HG03432 (cell line): Measurements from ENCODE around the gene KRTAP19-7.

Source experiments
- ATAC-seq: cut with Tn5 transposase; IDR thresholded peaks from one replicate; pipeline ENCODE4 v1.9.1; 2021; ENCODE audit warnings: mild to moderate bottlenecking, moderate library complexity; ENCODE audit not compliant: unreplicated experiment

The KRTAP19-7 gene, protein sequence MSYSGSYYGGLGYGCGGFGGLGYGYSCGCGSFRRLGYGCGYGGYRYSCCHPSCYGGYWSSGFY

DNA sequence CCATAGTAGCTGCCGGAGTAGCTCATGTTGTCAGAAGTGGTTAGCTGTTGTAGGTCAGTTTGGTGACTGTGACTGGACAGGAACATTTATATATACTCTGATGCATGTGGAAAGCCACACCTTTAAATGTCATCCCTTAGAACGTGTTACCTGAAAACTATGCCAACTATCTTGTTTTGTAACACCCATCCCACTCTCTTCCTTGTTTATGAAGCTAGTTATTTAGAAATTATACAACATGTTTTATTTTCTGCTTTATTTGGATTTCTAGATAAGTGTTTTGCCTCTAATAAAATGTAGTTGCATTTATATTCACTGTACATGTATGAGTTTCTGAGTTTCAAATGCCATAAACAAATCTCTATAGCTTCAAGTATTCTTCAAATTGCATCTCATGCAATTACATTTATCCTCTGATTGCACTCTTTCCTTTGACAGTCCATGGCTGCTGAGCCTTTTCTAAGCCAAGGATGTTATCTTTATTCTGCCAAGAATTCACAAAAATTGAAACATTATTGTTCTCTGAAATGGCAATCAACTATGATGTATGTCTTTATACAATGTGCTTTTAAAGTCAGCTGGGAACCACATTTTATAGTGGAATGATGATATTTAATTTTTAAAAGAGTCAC lies at the start of gene KRTAP19-7:
TSS of gene KRTAP19-7 (minus strand) at position 51 of the 632 bp plus-strand sequence. CDS start at position 26, 25 bp downstream.
- no peak for ATAC-seq

DNA sequence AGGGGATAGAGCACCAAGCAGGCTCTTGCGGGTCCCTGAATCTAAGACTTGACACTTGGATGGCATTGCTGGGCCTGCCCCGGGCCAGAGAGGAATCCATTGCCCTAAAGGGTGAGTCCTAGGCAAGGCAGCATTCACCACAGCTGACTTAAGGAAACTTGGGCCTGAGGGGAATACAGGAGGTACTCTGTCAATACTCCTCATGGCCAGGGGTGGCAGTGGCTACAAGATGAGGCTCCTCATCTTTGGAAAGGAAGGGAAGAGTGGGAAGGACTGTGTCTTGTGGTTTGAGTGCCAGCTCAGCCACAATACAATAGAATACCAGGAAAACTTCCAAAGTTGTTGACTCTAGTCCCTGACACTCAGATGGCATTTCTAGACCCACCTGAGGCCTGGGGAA lies 44.9 kb upstream of the KRTAP19-7 start:
- no peak for ATAC-seq

DNA sequence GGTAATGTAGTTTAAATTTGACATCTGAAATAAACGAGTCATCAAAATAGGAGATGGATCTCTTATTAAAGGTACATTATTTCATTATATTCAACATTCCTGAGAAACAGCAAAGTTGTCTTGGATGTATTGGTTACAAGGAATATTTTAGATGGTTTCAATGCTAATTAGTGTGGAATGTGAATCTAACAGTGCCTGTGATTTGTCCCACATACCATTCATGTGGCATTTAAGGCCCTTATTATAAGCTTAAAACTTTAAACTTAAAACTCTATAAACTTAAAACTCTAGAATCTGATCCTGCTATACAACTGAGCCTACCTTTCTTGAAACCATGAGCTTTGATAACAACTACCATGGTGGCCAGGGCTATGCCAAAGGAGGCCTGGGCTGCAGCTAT lies 39.7 kb upstream of the KRTAP19-7 start, which contains the start of gene KRTAP22-1:
TSS of gene KRTAP22-1 (plus strand) at position 301 of the 400 bp plus-strand sequence.
- no peak for ATAC-seq

DNA sequence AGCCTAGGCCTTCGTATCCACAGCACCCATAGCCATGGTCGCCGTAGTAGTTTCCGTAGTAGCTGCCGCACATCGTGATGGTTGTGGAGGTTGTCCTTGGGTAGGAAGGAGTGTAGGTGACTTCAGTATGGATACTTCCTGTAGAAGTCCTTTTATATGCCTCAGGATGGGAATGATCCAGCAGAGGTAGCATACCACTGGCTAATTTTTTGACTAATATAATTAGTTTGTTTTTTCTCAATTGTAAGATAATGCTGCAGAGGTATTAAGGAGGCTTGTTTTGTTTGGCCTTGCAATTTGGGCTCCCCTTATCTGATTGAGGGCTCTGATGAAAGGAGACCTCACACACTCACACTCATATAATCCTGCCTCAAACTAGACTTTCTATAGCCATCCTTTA lies 37.7 kb upstream of the KRTAP19-7 start, which contains the start of gene KRTAP6-2:
TSS of gene KRTAP6-2 (minus strand) at position 101 of the 400 bp plus-strand sequence. CDS start at position 73, 28 bp downstream.
- ATAC-seq = no peak

DNA sequence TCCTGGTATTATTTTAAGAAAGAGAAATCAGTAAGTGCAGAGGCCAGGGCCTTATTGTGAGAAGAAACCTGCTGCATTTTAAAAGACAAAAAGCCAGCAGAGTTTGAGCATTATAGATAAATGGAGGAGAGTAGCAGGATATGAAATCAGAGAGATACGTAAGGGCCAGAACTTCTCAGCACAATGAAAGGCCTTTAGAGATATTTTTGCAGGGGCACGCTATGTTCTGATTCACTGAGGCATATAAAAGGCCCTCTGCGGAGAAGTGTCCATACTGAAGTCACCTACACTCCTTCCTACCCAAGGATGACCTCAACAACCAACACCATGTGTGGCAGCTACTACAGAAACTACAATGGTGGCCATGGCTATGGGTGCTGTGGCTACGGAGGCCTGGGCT lies 31.0 kb upstream of the KRTAP19-7 start, which contains the start of gene KRTAP6-3:
TSS of gene KRTAP6-3 (plus strand) at position 301 of the 400 bp plus-strand sequence. CDS start at position 307, 6 bp downstream.
- ATAC-seq = no peak

DNA sequence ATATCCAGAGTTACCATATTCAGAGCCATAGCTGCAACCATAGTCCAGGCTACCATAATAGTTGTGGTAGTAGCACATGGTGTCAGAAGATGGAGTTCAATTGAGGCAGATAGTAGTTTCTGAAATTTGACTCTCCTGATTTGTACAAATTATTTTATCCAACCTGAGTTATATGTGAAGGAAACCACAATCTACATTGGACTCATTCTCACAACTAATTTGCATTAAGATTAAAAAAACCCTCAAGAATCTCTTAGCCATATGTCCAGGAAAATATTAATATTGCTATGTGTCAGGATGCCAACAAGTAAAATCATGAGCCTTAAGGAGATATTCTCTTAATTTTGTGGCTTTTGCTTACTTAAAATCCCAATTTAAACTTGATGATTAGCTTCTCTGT lies 29.2 kb upstream of the KRTAP19-7 start, which contains the start of gene KRTAP22-2:
TSS of gene KRTAP22-2 (minus strand) at position 101 of the 400 bp plus-strand sequence.
- no peak for ATAC-seq

DNA sequence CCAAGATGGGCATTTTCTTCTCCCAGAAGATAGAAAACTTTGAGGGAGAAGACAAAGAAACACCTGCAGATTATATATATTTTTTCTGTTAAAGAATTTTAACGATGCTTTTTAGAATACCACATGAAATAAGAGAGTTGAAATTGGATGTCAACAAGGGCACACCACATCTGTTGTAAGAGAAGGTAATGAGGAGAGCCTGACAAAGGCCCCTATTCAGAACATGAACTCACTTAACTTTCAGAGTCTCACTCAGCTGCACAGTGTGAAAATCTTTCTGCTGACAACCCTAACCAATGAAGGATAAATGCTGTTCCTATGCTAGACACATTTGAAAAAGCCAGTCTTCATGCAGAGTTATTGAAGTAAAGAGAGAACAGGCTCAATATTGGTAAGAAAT lies 21.8 kb upstream of the KRTAP19-7 start:
- ATAC-seq = no peak

DNA sequence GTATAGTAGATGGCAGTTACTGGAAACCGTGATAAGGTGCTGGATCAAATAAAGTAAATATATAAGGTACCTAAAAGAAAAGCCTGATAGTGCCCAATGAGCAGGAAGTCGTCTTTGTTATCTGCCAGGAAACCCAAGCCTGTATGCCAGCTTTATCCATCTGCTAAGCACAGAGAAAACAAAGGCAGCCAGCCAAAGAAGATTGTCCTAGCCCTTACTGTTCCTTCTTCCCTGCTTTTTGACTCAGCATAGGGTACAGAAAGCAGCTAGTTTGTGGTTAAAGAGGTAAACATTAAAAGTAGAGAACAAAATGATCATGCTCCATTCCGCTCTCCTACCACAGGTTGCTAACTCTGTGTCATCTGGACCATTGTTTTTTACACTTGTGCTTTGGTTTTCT lies 19.0 kb upstream of the KRTAP19-7 start:
- ATAC-seq = no peak

DNA sequence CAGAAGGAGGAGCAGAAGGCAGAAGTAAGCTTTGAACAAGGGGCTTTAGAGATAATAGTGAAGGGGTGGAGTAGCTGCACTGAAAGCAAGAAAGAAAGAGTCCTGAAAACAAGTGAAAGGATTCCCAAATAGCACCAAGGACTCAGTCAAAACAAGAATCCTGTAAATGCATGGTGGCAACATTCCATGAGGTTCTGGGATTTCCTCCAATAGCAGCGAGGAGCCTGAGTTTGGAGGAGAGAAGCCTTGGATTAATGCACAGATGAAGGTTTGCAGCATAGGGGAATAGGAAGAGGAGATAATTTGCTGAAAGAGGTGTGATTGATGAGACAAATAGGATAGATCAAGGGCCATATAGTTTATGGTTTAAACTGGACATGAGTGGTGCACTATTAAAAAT lies 18.2 kb upstream of the KRTAP19-7 start:
- ATAC-seq = no peak

DNA sequence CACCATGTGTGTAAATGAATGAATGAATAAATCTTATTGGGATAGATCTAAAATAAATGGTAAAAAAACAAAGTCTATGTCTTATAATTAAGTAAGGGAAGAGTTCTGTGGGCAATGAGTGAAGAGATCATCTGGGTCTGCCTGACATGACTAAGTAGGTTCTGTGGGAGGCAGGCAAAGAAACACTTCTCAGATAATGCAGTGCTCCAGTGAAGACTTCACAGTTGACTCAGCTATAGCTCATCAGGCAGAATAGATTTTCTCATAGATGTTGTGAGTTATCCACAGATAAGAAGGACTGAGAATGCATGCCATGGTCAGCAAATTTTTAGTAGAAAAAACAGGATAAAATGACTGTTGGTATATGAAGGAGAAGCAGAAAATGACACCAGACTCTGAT lies 16.7 kb upstream of the KRTAP19-7 start:
- no peak for ATAC-seq

DNA sequence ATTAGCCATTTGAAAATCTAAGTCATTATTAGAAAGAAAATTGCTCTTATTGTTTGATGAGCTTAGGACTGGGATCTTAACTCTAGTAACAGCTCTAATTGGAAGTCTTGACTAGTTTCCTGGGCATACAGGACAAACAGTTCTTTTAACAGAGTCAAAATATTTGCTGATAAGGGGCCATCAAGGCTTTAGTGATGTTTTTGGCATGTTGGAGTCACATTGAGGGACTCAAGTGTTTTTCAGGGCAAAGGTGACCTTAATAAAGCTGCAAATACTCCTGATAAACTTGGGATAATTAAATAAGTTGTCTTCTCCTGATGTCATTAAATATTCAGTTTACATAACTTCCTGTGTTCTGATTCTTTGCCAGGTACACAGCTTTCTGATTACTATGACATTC lies 6.5 kb upstream of the KRTAP19-7 start:
- no peak for ATAC-seq

DNA sequence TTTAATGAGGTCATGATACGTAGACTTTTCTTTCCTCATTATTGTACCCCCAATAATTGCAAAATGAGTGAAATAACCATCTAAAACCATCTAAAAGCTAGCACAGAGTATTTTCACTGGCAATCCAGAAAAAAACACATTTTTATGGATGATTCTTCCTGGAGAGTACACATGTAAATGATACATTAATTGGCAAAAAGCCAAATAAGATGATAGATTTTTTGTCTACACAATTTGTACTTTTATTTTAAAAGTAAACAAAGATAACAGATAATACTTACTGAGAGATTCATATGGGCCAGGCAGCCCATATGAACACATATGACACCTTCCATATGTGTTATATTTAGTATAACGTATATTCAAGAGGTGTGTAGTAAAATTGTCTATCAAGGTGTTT lies 2.5 kb upstream of the KRTAP19-7 start:
- no peak for ATAC-seq

DNA sequence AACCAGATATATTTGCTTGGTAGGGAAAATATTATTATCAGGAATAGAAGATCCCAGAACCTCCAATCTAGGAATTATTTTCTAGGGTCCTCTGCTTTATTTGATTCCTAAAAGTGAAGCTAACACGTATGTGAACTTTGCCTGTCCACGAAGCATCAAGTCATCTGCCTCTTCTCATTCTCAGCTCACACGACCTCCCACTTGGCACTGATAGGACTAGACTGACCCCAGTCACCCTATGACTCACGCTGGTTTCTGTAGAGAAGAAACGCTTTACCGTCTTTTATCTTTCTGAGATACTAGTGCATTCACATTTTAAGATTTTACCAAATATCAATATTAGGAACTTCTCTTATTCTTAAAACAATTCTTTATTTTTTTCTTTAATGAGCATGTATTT lies 2.0 kb upstream of the KRTAP19-7 start:
- ATAC-seq = no peak

DNA sequence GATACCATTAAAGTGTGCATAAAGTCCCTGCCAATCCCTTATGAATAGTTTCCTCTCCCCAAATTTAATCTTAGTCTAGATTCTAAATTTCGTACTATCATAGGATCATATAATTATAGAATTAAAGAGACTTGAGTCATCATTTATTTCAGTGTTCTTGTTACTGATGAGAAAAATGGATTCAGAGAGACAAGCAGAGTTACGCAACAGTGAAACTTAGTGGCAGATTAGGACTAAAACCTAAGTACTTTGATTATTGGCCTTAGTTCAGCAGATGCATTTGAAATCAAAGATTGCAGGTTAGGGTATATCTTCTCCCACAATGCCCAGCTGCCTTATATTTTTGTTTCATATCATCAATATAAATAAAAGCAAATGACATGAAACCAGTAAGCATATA lies 843 bp upstream of the KRTAP19-7 start:
- ATAC-seq = no peak

DNA sequence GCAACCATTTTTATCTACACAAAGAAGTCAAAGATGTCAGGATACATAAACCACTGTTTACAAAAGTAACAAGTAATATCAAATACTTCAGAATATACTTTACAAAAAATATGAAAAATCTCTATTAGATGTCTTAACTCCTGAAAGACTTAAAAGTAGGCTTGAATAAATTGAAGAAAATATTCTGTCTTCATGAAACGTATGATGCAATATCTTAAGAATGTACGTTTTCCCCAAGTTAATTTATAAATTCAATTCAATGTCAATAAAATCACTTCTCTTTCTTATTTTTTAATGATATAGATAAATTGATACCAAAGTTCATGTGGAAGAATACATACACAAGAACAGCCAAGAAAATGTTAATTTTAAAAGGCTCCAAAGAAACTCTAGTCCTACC lies 6.0 kb downstream of the KRTAP19-7 start:
- ATAC-seq = no peak

DNA sequence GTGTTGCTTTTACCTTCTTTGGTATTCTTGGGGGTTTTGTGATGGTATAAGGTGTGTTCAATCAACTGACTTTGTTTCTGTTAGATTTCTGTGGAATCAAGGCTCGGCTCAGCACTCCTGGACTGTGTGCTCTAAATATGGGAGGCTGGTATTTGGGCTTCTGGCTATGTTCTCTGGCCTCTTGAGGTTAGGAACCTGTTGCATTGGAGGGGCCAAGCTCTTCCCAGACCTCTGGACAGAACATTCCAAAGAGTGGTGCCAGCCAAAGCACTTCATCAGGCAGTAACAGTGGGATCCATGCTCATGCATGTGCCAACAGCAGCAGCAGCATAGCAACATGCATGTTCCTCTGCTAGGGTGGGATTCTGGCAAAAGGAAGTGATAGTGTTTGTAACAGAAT lies 8.3 kb downstream of the KRTAP19-7 start:
- ATAC-seq = no peak

DNA sequence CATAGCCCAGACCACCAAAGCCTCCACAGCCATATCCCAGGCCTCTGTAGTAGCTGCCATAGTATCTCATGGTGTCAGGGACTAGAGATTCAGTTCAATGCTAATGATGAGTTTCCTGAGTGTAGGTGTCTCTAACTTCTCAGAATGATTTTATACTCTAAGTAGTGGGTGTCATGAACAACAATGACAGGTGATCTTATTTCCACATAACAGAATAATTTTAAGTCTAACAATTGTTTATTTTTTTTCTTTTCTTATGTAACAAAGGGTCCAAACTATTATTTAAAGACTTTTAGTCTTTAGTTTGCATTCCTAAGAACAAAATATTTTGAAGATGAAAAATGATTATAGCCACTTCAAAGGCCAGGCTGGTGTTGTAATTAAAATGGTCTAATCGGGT lies 19.4 kb downstream of the KRTAP19-7 start, which contains the start of gene KRTAP19-6:
TSS of gene KRTAP19-6 (minus strand) at position 101 of the 400 bp plus-strand sequence. CDS start at position 70, 31 bp downstream.
- ATAC-seq = no peak

DNA sequence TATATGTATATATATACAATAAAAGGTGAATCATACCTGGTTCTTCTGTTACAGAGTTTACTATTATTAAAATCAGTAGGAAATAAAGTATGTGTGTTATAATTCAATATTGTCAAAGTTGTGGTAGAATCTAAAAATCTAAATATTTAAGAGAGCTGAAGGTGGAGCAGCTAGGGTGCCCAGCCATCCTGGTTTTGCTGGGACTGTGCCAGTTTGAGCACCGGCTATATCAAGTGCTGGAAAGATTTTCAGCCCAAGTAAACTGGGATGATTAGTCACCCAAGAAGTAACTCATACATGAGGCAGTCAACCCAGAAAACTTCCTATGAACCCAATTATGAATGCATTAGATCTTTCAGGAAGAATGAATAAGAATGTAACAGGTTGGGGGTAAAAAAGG lies 42.2 kb downstream of the KRTAP19-7 start:
- no peak for ATAC-seq

DNA sequence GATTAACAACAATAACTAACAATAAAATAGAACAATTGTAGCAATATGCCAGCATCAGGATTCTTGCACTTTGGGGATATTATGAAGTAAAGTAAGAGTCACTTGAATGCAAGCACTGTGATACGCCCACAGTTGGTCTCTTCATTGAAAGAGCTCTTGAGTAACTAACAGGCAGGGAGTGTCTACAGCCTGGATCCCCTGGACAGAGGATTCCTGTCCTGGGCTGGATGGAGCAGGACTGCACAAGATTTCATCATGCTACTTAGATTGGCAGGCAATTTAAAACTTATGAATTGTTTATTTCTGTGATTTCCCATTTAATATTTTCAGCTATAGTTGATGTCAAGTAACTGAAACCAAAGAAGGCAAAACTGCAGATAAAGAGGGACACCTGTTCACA lies 45.4 kb downstream of the KRTAP19-7 start:
- ATAC-seq = no peak
